WTC11 (cell line): ENCODE results near the gene AGBL1. TPM values are rescaled to one million over a fixed set of nuclear protein-coding genes. Genes with fewer than 3 reads are reported as not detected.

ENCODE experiments used
- ATAC-seq: fragments of 200-7000 bp; cut with Tn5 transposase; 2 replicates; pipeline ENCODE4 v1.10.0; 2021; ENCODE audit warnings: mild to moderate bottlenecking, moderate library complexity
- CTCF ChIA-PET: fragments of 300-600 bp; sonication (Branson Sonifier 250); formaldehyde crosslinking; loops from one replicate; lab custom pipeline; 2021; ENCODE audit warnings: antibody characterized with exemption; lab: Charles Lee
- POLR2A ChIA-PET: fragments of 350-600 bp; sonication (Branson Sonifier 250); formaldehyde crosslinking; loops from one replicate; lab custom pipeline; 2021; ENCODE audit warnings: antibody characterized with exemption; lab: Charles Lee
- DNase-seq: peaks from one replicate; pipeline ENCODE4 v3.0.0; 2021; ENCODE audit warnings: low spot score
- H3K27ac Mint-ChIP-seq: 2 replicates; pipeline ENCODE4 v1.8.0; 2021; ENCODE audit warnings: mixed read lengths
- H3K27me3 Mint-ChIP-seq: 2 replicates; pipeline ENCODE4 v1.8.0; 2021; ENCODE audit warnings: low read depth, mild to moderate bottlenecking, moderate library complexity, mixed read lengths
- H3K36me3 Mint-ChIP-seq: 2 replicates; pipeline ENCODE4 v1.8.0; 2021; ENCODE audit warnings: mixed read lengths
- H3K4me1 Mint-ChIP-seq: 2 replicates; pipeline ENCODE4 v1.8.0; 2022; ENCODE audit warnings: mixed read lengths
- H3K4me3 Mint-ChIP-seq: 2 replicates; pipeline ENCODE4 v1.8.0; 2021; ENCODE audit warnings: mild to moderate bottlenecking, moderate library complexity, mixed read lengths
- H3K9me3 Mint-ChIP-seq: 2 replicates; pipeline ENCODE4 v1.8.0; 2021; ENCODE audit warnings: mixed read lengths
- CBFB ChIP-seq: sonication (generic); formaldehyde crosslinking; IDR thresholded peaks from 2 replicates; pipeline ENCODE4 v1.8.1; 2022; ENCODE audit warnings: mild to moderate bottlenecking, low read depth, missing genetic modification reagents
- ERG ChIP-seq: fragments of 250-450 bp; sonication (Bioruptor Pico); IDR thresholded peaks from 2 replicates; pipeline ENCODE4 v1.8.0; 2021; ENCODE audit warnings: mild to moderate bottlenecking
- FOXP1 ChIP-seq: sonication (generic); formaldehyde crosslinking; IDR thresholded peaks from 2 replicates; pipeline ENCODE4 v1.8.0; 2022; ENCODE audit warnings: missing genetic modification reagents, mild to moderate bottlenecking, moderate library complexity, borderline replicate concordance
- GTF2I ChIP-seq: fragments of 250-450 bp; sonication (Bioruptor Pico); conservative IDR thresholded peaks from 2 replicates; pipeline ENCODE4 v1.4.0; 2021; ENCODE audit warnings: mild to moderate bottlenecking
- HMGA2 ChIP-seq: fragments of 250-450 bp; sonication (Bioruptor Pico); IDR thresholded peaks from 2 replicates; pipeline ENCODE4 v1.4.0; 2021; ENCODE audit warnings: mild to moderate bottlenecking, moderate library complexity
- PRDM15 ChIP-seq: sonication (generic); formaldehyde crosslinking; IDR thresholded peaks from 2 replicates; pipeline ENCODE4 v1.8.0; 2022; ENCODE audit warnings: missing genetic modification reagents
- RORB ChIP-seq: fragments of 250-450 bp; sonication (Bioruptor Pico); IDR thresholded peaks from 2 replicates; pipeline ENCODE4 v1.9.0; 2021; ENCODE audit warnings: mild to moderate bottlenecking
- ZBTB21 ChIP-seq: sonication (generic); formaldehyde crosslinking; IDR thresholded peaks from 2 replicates; pipeline ENCODE4 v1.8.1; 2023; ENCODE audit warnings: mild to moderate bottlenecking, missing genetic modification reagents, borderline replicate concordance
- ZMAT4 ChIP-seq: fragments of 250-450 bp; sonication (Bioruptor Pico); IDR thresholded peaks from 2 replicates; pipeline ENCODE4 v1.9.0; 2021; ENCODE audit warnings: mild to moderate bottlenecking
- ZSCAN18 ChIP-seq: fragments of 250-450 bp; sonication (Bioruptor Pico); IDR thresholded peaks from 2 replicates; pipeline ENCODE4 v2.1.2; 2022; ENCODE audit warnings: mild to moderate bottlenecking, moderate library complexity
- total RNA-seq: library from RNA; stranded (reverse); gene quantifications from 3 replicates; pipeline ENCODE4 v1.2.3, GENCODE V29; 2021
- TF ChIP-seq, protein P1 (sequence below): fragments of 250-450 bp; sonication (Bioruptor Pico); IDR thresholded peaks from 2 replicates; pipeline ENCODE4 v1.9.0; 2021; ENCODE audit warnings: mild to moderate bottlenecking, borderline replicate concordance
- TF ChIP-seq, protein P2 (sequence below): sonication (generic); formaldehyde crosslinking; IDR thresholded peaks from 2 replicates; pipeline ENCODE4 v1.8.1; 2023; ENCODE audit warnings: mild to moderate bottlenecking, missing genetic modification reagents
- TF ChIP-seq, protein P3 (sequence below): sonication (generic); formaldehyde crosslinking; IDR thresholded peaks from 2 replicates; pipeline ENCODE4 v1.8.0; 2022; ENCODE audit warnings: mild to moderate bottlenecking, missing genetic modification reagents
- TF ChIP-seq, protein P4 (sequence below): sonication (generic); formaldehyde crosslinking; IDR thresholded peaks from 2 replicates; pipeline ENCODE4 v1.8.0; 2023; ENCODE audit warnings: mild to moderate bottlenecking, missing genetic modification reagents
- TF ChIP-seq, protein P5 (sequence below): sonication (generic); formaldehyde crosslinking; IDR thresholded peaks from 2 replicates; pipeline ENCODE4 v1.8.0; 2023; ENCODE audit warnings: missing genetic modification reagents

Gene AGBL1
- total RNA-seq, 1 experiment from 2014 or later = not detected

- Mint-ChIP-seq H3K4me3 (no peak overlapping the region), H3K4me1 (peaks cover under 1% of the 10 kb centered on the region; the same call in 1 of the 2 replicates), H3K27ac (no peak overlapping the region), H3K36me3 (no peaks in the 10 kb centered on the region), H3K27me3 (no peaks in the 10 kb centered on the region), H3K9me3 (peaks cover 9% of the 10 kb centered on the region)
- TF ChIP-seq, protein P1, sequence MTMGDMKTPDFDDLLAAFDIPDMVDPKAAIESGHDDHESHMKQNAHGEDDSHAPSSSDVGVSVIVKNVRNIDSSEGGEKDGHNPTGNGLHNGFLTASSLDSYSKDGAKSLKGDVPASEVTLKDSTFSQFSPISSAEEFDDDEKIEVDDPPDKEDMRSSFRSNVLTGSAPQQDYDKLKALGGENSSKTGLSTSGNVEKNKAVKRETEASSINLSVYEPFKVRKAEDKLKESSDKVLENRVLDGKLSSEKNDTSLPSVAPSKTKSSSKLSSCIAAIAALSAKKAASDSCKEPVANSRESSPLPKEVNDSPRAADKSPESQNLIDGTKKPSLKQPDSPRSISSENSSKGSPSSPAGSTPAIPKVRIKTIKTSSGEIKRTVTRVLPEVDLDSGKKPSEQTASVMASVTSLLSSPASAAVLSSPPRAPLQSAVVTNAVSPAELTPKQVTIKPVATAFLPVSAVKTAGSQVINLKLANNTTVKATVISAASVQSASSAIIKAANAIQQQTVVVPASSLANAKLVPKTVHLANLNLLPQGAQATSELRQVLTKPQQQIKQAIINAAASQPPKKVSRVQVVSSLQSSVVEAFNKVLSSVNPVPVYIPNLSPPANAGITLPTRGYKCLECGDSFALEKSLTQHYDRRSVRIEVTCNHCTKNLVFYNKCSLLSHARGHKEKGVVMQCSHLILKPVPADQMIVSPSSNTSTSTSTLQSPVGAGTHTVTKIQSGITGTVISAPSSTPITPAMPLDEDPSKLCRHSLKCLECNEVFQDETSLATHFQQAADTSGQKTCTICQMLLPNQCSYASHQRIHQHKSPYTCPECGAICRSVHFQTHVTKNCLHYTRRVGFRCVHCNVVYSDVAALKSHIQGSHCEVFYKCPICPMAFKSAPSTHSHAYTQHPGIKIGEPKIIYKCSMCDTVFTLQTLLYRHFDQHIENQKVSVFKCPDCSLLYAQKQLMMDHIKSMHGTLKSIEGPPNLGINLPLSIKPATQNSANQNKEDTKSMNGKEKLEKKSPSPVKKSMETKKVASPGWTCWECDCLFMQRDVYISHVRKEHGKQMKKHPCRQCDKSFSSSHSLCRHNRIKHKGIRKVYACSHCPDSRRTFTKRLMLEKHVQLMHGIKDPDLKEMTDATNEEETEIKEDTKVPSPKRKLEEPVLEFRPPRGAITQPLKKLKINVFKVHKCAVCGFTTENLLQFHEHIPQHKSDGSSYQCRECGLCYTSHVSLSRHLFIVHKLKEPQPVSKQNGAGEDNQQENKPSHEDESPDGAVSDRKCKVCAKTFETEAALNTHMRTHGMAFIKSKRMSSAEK = no peak
- TF ChIP-seq HMGA2 (CRISPR knock-in tag) (no peak), ERG (CRISPR knock-in tag) (no peak), GTF2I (no peak), ZSCAN18 (CRISPR knock-in tag) (no peak), CBFB (CRISPR knock-in tag) (no peak)
- TF ChIP-seq, protein P2, sequence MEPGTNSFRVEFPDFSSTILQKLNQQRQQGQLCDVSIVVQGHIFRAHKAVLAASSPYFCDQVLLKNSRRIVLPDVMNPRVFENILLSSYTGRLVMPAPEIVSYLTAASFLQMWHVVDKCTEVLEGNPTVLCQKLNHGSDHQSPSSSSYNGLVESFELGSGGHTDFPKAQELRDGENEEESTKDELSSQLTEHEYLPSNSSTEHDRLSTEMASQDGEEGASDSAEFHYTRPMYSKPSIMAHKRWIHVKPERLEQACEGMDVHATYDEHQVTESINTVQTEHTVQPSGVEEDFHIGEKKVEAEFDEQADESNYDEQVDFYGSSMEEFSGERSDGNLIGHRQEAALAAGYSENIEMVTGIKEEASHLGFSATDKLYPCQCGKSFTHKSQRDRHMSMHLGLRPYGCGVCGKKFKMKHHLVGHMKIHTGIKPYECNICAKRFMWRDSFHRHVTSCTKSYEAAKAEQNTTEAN (CRISPR knock-in tag) = no peak
- POLR2A ChIA-PET = no interaction called here
- CTCF ChIA-PET = no interaction called here
- peak; percentile 30; the same call in 1 of the 2 replicates for ATAC-seq
- DNase-seq = no peak
Measured at GRCh38 chr15:86837294-86838061, 757.8 kb downstream of the AGBL1 start.

DNA sequence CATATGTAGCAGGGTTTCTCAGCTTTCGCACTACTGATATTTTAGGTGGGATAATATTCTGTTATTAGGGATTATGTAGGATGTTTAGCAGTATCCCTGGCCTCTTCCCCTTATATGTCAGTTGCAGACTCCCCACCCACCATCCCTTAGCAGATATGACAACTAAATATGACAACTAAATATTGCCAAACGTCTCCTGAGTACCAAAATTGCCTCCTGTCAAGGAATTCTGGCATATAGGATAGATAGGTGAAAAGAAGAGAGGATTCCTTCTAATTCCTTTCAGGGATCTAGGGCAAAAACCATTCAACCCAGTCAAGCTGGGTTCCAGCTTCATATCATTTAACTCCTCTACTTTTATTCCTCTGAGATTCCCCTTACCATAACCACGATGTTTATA, 759.8 kb downstream of the AGBL1 start:
- ChIA-PET CTCF (no interaction called here), POLR2A (no interaction called here)
- DNase-seq (no peak), ATAC-seq (no peak)
- H3K36me3 Mint-ChIP-seq = no peaks in the 10 kb centered on the region
- no peak overlapping the region for H3K27ac Mint-ChIP-seq
- H3K4me1 Mint-ChIP-seq = no peaks in the 10 kb centered on the region
- H3K27me3 Mint-ChIP-seq = no peaks in the 10 kb centered on the region
- H3K4me3 Mint-ChIP-seq = no peak overlapping the region
- H3K9me3 Mint-ChIP-seq = no peaks in the 10 kb centered on the region
- TF ChIP-seq, protein P3, sequence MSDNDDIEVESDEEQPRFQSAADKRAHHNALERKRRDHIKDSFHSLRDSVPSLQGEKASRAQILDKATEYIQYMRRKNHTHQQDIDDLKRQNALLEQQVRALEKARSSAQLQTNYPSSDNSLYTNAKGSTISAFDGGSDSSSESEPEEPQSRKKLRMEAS (CRISPR knock-in tag) = no peak
- TF ChIP-seq ZMAT4 = no peak
- no peak for TF ChIP-seq PRDM15 (CRISPR knock-in tag)
- TF ChIP-seq ZBTB21 (CRISPR knock-in tag) = no peak
- TF ChIP-seq, protein P4, sequence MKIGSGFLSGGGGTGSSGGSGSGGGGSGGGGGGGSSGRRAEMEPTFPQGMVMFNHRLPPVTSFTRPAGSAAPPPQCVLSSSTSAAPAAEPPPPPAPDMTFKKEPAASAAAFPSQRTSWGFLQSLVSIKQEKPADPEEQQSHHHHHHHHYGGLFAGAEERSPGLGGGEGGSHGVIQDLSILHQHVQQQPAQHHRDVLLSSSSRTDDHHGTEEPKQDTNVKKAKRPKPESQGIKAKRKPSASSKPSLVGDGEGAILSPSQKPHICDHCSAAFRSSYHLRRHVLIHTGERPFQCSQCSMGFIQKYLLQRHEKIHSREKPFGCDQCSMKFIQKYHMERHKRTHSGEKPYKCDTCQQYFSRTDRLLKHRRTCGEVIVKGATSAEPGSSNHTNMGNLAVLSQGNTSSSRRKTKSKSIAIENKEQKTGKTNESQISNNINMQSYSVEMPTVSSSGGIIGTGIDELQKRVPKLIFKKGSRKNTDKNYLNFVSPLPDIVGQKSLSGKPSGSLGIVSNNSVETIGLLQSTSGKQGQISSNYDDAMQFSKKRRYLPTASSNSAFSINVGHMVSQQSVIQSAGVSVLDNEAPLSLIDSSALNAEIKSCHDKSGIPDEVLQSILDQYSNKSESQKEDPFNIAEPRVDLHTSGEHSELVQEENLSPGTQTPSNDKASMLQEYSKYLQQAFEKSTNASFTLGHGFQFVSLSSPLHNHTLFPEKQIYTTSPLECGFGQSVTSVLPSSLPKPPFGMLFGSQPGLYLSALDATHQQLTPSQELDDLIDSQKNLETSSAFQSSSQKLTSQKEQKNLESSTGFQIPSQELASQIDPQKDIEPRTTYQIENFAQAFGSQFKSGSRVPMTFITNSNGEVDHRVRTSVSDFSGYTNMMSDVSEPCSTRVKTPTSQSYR (CRISPR knock-in tag) = no peak
- TF ChIP-seq, protein P5, sequence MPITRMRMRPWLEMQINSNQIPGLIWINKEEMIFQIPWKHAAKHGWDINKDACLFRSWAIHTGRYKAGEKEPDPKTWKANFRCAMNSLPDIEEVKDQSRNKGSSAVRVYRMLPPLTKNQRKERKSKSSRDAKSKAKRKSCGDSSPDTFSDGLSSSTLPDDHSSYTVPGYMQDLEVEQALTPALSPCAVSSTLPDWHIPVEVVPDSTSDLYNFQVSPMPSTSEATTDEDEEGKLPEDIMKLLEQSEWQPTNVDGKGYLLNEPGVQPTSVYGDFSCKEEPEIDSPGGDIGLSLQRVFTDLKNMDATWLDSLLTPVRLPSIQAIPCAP (CRISPR knock-in tag) = no peak
- TF ChIP-seq FOXP1 (CRISPR knock-in tag) = no peak
- no peak for TF ChIP-seq RORB (CRISPR knock-in tag)
- TF ChIP-seq ZSCAN18 (CRISPR knock-in tag) = no peak
